GM12878 (cell line): Measurements from ENCODE around the gene SYN1. TPM values are rescaled to one million over a fixed set of nuclear protein-coding genes. Genes with fewer than 3 reads are reported as not detected.

Experiments
- ATAC-seq: fragments of 200-7000 bp; cut with Tn5 transposase; 3 replicates; pipeline ENCODE4 v1.9.1; 2020; ENCODE audit warnings: mild to moderate bottlenecking, moderate library complexity
- BruUV-seq: library from RNA; stranded (reverse); fragments of 400-500 nt; replicated peaks from 2 replicates; lab custom pipeline; 2021; lab: Mats Ljungman, UMichigan
- CTCF ChIA-PET: fragments of 300-600 bp; sonication (Branson Sonifier 250); formaldehyde crosslinking; extraction: SDS; loops from one replicate; lab custom pipeline; 2021; ENCODE audit warnings: inconsistent platforms; lab: Yijun Ruan, JAX
- POLR2A ChIA-PET: fragments of 350-600 bp; formaldehyde crosslinking; extraction: SDS; loops from one replicate; lab custom pipeline; 2021; ENCODE audit warnings: inconsistent platforms; lab: Charles Lee
- RAD21 ChIA-PET: fragments of 300-600 bp; sonication (Branson Sonifier 250); formaldehyde crosslinking; loops from one replicate; lab custom pipeline; 2023; ENCODE audit warnings: antibody characterized with exemption; ENCODE audit not compliant: unreplicated experiment; lab: Charles Lee
- SMC1A ChIA-PET: fragments of 300-600 bp; sonication (Branson Sonifier 250); formaldehyde crosslinking; loops from one replicate; lab custom pipeline; 2023; ENCODE audit not compliant: unreplicated experiment, uncharacterized antibody; lab: Charles Lee
- DNase-seq: peaks from one replicate; pipeline ENCODE4 v3.0.0-alpha.2; 2011; ENCODE audit warnings: low read depth, low spot score
- FAIRE-seq: peaks from 3 replicates; lab custom pipeline; 2011; peaks lifted over from hg19 to GRCh38; lab: Jason Lieb, UNC
- H2AFZ ChIP-seq: 2 replicates; pipeline ENCODE4 v1.6.0; 2011; ENCODE audit warnings: low read depth, low read length, control low read depth; ENCODE audit not compliant: control insufficient read depth
- H3K27ac ChIP-seq: 2 replicates; pipeline ENCODE4 v1.5.1; 2011; ENCODE audit warnings: control low read depth; ENCODE audit not compliant: control insufficient read depth, insufficient read depth
- H3K27me3 ChIP-seq, 2 experiments: replicated peaks in 1 of 2; 2 replicates each; pipeline versions ENCODE4 v1.6.0 to v1.6.1; 2011; ENCODE audit warnings: low read length in 1 of 2; ENCODE audit not compliant: control insufficient read depth in 2 of 2, insufficient read depth in 2 of 2
- H3K36me3 ChIP-seq, 2 experiments: 2 replicates each; pipeline ENCODE4 v1.5.1; 2011; ENCODE audit warnings: low read length in 1 of 2; ENCODE audit not compliant: control insufficient read depth in 2 of 2, insufficient read depth in 2 of 2
- H3K4me1 ChIP-seq: 2 replicates; pipeline ENCODE4 v1.6.1; 2011; ENCODE audit warnings: mild to moderate bottlenecking, low read length, moderate library complexity, mixed read lengths; ENCODE audit not compliant: control insufficient read depth, insufficient read depth
- H3K4me2 ChIP-seq: 2 replicates; pipeline ENCODE4 v1.6.0; 2011; ENCODE audit warnings: control low read depth; ENCODE audit not compliant: control insufficient read depth, insufficient read depth
- H3K4me3 ChIP-seq: fragments of 200-600 bp; sonication (generic); 2 replicates; pipeline ENCODE4 v1.5.1; 2016
- H3K79me2 ChIP-seq: 2 replicates; pipeline ENCODE4 v1.6.0; 2011; ENCODE audit warnings: low read length; ENCODE audit not compliant: control insufficient read depth, insufficient read depth
- H3K9ac ChIP-seq: 2 replicates; pipeline ENCODE4 v1.8.0; 2011; ENCODE audit warnings: low read length, control low read depth, mixed read lengths; ENCODE audit not compliant: control insufficient read depth, insufficient read depth
- H3K9me3 ChIP-seq: replicated peaks from 3 replicates; pipeline ENCODE4 v1.5.1; 2011; ENCODE audit warnings: mild to moderate bottlenecking, low read length; ENCODE audit not compliant: control insufficient read depth, insufficient read depth
- H4K20me1 ChIP-seq: 2 replicates; pipeline ENCODE4 v1.6.0; 2011; ENCODE audit not compliant: control insufficient read depth, insufficient read depth
- BRCA1 ChIP-seq: IDR thresholded peaks from 2 replicates; pipeline ENCODE4 v1.6.1; 2011; ENCODE audit warnings: low read depth, low read length, improper control_type of control experiment
- CBX5 ChIP-seq: sonication (generic); IDR thresholded peaks from 2 replicates; pipeline ENCODE4 v1.6.1; 2016; ENCODE audit warnings: low read depth, moderate library complexity, mild to moderate bottlenecking, inconsistent platforms
- CEBPB ChIP-seq, 2 experiments: fragments of 150-350 bp in 1 of 2; IDR thresholded peaks; 2 replicates each; pipeline ENCODE4 v1.6.1; 2012 to 2014; ENCODE audit warnings: low read depth in 2 of 2, low read length in 2 of 2, borderline replicate concordance in 1 of 2, inconsistent platforms in 1 of 2
- CTCF ChIP-seq, 3 experiments: IDR thresholded peaks in 2 of 3; conservative IDR thresholded peaks in 1 of 3; 2 replicates each; pipeline ENCODE4 v1.5.1; 2011; ENCODE audit warnings: low read depth in 3 of 3, low read length in 3 of 3, mild to moderate bottlenecking in 3 of 3, control low read depth in 2 of 3, moderate library complexity in 2 of 3, inconsistent platforms in 1 of 3, mixed read lengths in 1 of 3; ENCODE audit not compliant: control insufficient read depth in 2 of 3, insufficient read depth in 1 of 3; ENCODE audit errors: extremely low read depth in 1 of 3
- E4F1 ChIP-seq: fragments of 450-650 bp; IDR thresholded peaks from 2 replicates; pipeline ENCODE4 v1.6.1; 2018; ENCODE audit warnings: borderline replicate concordance, mild to moderate bottlenecking; ENCODE audit not compliant: partially characterized antibody
- EED ChIP-seq: sonication (generic); IDR thresholded peaks from 2 replicates; pipeline ENCODE4 v1.6.1; 2016; ENCODE audit warnings: antibody characterized with exemption, low read depth
- IRF4 ChIP-seq: IDR thresholded peaks from 2 replicates; pipeline ENCODE4 v1.6.1; 2011; ENCODE audit warnings: low read depth, low read length
- IRF5 ChIP-seq: fragments of 450-650 bp; IDR thresholded peaks from 2 replicates; pipeline ENCODE4 v1.6.1; 2017; ENCODE audit warnings: borderline replicate concordance
- MEF2A ChIP-seq: IDR thresholded peaks from 2 replicates; pipeline ENCODE4 v1.6.1; 2011; ENCODE audit warnings: low read depth, mild to moderate bottlenecking, low read length, moderate library complexity; ENCODE audit not compliant: insufficient read depth
- MLLT1 ChIP-seq: fragments of 450-650 bp; IDR thresholded peaks from 2 replicates; pipeline ENCODE4 v1.6.1; 2016; ENCODE audit warnings: mild to moderate bottlenecking
- MTA2 ChIP-seq: fragments of 450-650 bp; IDR thresholded peaks from 2 replicates; pipeline ENCODE4 v1.6.1; 2016; ENCODE audit warnings: low read depth, mild to moderate bottlenecking, moderate library complexity
- NR2C2 ChIP-seq: IDR thresholded peaks from 2 replicates; pipeline ENCODE4 v1.6.1; 2011; ENCODE audit warnings: borderline replicate concordance, low read depth; ENCODE audit not compliant: control insufficient read depth, insufficient read length
- RAD21 ChIP-seq: IDR thresholded peaks from 2 replicates; pipeline ENCODE4 v1.6.1; 2011; ENCODE audit warnings: mild to moderate bottlenecking, low read depth, low read length, moderate library complexity; ENCODE audit not compliant: insufficient read depth
- ZNF24 ChIP-seq: fragments of 450-650 bp; IDR thresholded peaks from 2 replicates; pipeline ENCODE4 v1.6.1; 2017; ENCODE audit warnings: antibody characterized with exemption, mild to moderate bottlenecking
- WGBS: methylation state at CpG from one replicate; pipeline ENCODE4 v1.1.6; 2016; ENCODE audit warnings: low lambda C conversion rate; ENCODE audit not compliant: insufficient replicate concordance, insufficient coverage; ENCODE audit errors: missing lambda C conversion rate; 5-methylcytosine and 5-hydroxymethylcytosine counted together
- in situ Hi-C: fragments of 300-500 bp; cut with MboI; formaldehyde crosslinking; loops from 9 replicates; pipeline ENCODE4 v1.14.3; 2018; ENCODE audit warnings: mixed read lengths
- intact Hi-C: fragments of 100-400 bp; cut with micrococcal nuclease; formaldehyde crosslinking; loops from one replicate; pipeline ENCODE4 v1.14.2; 2022; ENCODE audit not compliant: unreplicated experiment
- polyA plus RNA-seq, 11 experiments: library from polyadenylated mRNA; depleted of rRNA in 4 of 11; unstranded in 6 of 11; stranded (reverse) in 5 of 11; fragments of >200 nt; fragmentation: Nextera tagmentation in 4 of 11; fragmentation: Illumina TruSeq in 1 of 11; extraction: Ambion mirVana in 4 of 11; extraction: Trizol in 1 of 11; gene quantifications; 1 replicate in 1 of 11; 2 replicates in 10 of 11; pipeline versions ENCODE4 v1.2.1 to v1.2.3, GENCODE V29; 2011 to 2016; ENCODE audit warnings: inconsistent platforms in 2 of 11, missing spikeins in 2 of 11, low read depth in 1 of 11
- total RNA-seq, 4 experiments: library from RNA; depleted of rRNA in 3 of 4; stranded (reverse); fragments of >200 nt in 3 of 4; fragmentation: Illumina TruSeq in 1 of 4; extraction: Trizol in 1 of 4; gene quantifications; 2 replicates each; pipeline versions ENCODE4 v1.2.1 to v1.2.3, GENCODE V29; 2013 to 2021

The SYN1 gene
- total and polyA plus RNA-seq, 10 of the 15 experiments (the other 5 are each of a cell fraction or from before 2014, with no cell fraction given), result 0.09 to 0.57 (median 0.16) TPM; not detected in 3

- TF ChIP-seq CTCF (IDR thresholded peaks at IDR 0.05 in 2 of 3, conservative IDR thresholded peaks at IDR 0.05 in 1 of 3; ENCODE audit: control insufficient read depth in 2 of 3, extremely low read depth in 1 of 3, insufficient read depth in 1 of 3, low read depth in 3 of 3, low read length in 3 of 3) (no peak), MTA2 (no peak), NR2C2 (no peak)
These were observed 61.2 kb downstream of the SYN1 start (continued) for GRCh38 chrX:47558436-47558835.

DNA sequence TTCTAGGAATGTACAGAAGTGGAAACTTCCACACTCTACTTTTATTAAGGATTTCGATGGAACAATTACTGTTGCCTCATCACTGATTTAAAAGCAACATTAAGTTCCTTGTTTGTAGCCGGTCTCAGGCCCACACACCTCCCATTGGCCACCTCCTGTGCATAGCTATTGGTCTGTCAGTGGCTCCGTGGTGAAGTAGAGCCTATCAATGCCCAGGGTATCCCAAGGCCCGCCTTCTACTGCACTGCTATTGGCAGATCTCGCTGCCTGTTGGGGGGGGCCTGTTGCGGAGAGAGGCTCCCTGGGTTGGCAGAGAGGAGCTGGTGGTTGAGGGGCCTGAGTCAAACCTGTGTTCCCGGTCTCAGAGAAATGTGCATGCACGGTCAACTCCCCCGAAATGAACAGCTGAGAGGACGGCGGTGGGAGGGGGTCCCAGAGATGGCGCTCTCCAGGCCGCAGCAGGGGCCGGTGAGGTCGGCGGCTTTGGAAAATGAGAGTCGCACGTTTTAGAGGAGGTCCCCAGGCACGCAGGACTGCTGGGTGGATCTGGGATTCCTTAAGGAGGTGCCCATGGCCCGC is 63.5 kb downstream of the SYN1 start:
- ChIA-PET RAD21 (interaction anchor here (1.2 kb wide), 2 partner anchors 15 to 73 kb away, joined by 4 read pairs; no protein-coding TSS in a partner anchor), CTCF (interaction anchor here (0.6 to 2.5 kb wide), 4 partner anchors 8 to 274 kb away, joined by 3 to 7 read pairs (median 6); no protein-coding TSS in a partner anchor), SMC1A (interaction anchor here (0.8 to 1.6 kb wide), 5 partner anchors 17 to 73 kb away, joined by 3 to 4 read pairs (median 4); no protein-coding TSS in a partner anchor), POLR2A (interaction anchor here (0.7 to 1.8 kb wide), 5 partner anchors 14 to 411 kb away, joined by 3 to 6 read pairs (median 3); partner anchors contain the start of genes NDUFB11 and RBM10)
- FAIRE-seq, result peak; percentile 80
- peak overlapping the region; percentile 60; the same call in 1 of the 2 replicates for H3K9ac ChIP-seq
- peak overlapping the region; percentile 47; the same call in 1 of the 2 replicates for H3K27ac ChIP-seq
- H3K9me3 ChIP-seq, result no peaks in the 10 kb centered on the region
- no peaks in the 10 kb centered on the region for H3K27me3 ChIP-seq
- H2AFZ ChIP-seq, result peak overlapping the region; percentile 46
- ATAC-seq, result peak; percentile 95
- peak; percentile 68 for DNase-seq
- 33% methylated on average over 20 of the region's 20 CpGs for WGBS
- peak overlapping the region; percentile 61 for H3K4me2 ChIP-seq
- BruUV-seq, result no TSS peak
- in situ Hi-C loops, result no loop called here
- no peaks in the 10 kb centered on the region for H3K4me1 ChIP-seq
- no peaks in the 10 kb centered on the region; the same call in 1 of the 2 replicates for H3K79me2 ChIP-seq
- peak overlapping the region; percentile 51; the same call in 1 of the 2 replicates for H3K4me3 ChIP-seq
- intact Hi-C loops, result no loop called here
- H3K36me3 ChIP-seq, result no peaks in the 10 kb centered on the region
- H4K20me1 ChIP-seq, result no peaks in the 10 kb centered on the region
- no peak for TF ChIP-seq IRF4
- TF ChIP-seq MEF2A, result no peak
- TF ChIP-seq IRF5, result no peak
- no peak for TF ChIP-seq ZNF24
- no peak for TF ChIP-seq RAD21
- TF ChIP-seq MLLT1, result 0 out of 2 replicates have a peak, but pooled peaks have one; percentile 51
- no peak for TF ChIP-seq BRCA1
- no peak for TF ChIP-seq CBX5
- no peak for TF ChIP-seq E4F1
- no peak for TF ChIP-seq CEBPB (IDR thresholded peaks at IDR 0.05; ENCODE audit: borderline replicate concordance in 1 of 2, low read depth in 2 of 2, low read length in 2 of 2)
- TF ChIP-seq EED, result no peak
